IPS DF 6.9 (cell line): ENCODE measurements around the gene NALCN.
A peak's percentile ranks its signal among the peaks of the same experiment; 100 is the strongest.

Experiments
- DNase-seq: peaks from one replicate; pipeline ENCODE4 v3.0.0-alpha.2; 2013; ENCODE audit warnings: low read depth, low spot score
- H3K27ac ChIP-seq: one replicate; pipeline ENCODE4 v1.5.1; 2013; ENCODE audit warnings: low read length, control low read depth
- H3K27me3 ChIP-seq: 2 replicates; pipeline ENCODE4 v1.6.1; 2013; ENCODE audit warnings: mild to moderate bottlenecking, low read length; ENCODE audit not compliant: control insufficient read depth, insufficient read depth
- H3K36me3 ChIP-seq: 2 replicates; pipeline ENCODE4 v1.6.1; 2013; ENCODE audit warnings: low read length; ENCODE audit not compliant: control insufficient read depth, insufficient read depth
- H3K4me1 ChIP-seq: 2 replicates; pipeline ENCODE4 v1.6.1; 2013; ENCODE audit warnings: low read length; ENCODE audit not compliant: control insufficient read depth, insufficient read depth
- H3K4me3 ChIP-seq: 2 replicates; pipeline ENCODE4 v1.5.1; 2013; ENCODE audit warnings: mild to moderate bottlenecking, low read length
- H3K9me3 ChIP-seq: 2 replicates; pipeline ENCODE4 v1.6.1; 2013; ENCODE audit warnings: low read length, inconsistent platforms; ENCODE audit not compliant: control insufficient read depth, insufficient read depth
- WGBS: extraction: QIAGEN DNeasy Blood & Tissue Kit; methylation state at CpG from one replicate; pipeline ENCODE4 v1.1.7; 2013; ENCODE audit warnings: mixed read lengths, missing lambda C conversion rate; ENCODE audit not compliant: insufficient read length, insufficient coverage; 5-methylcytosine and 5-hydroxymethylcytosine counted together

The NALCN gene

GRCh38 chr13:101217086-101217485 is 199.2 kb downstream of the NALCN start:
- H3K27me3 ChIP-seq: no peaks in the 10 kb centered on the region
- DNase-seq: no peak

DNA sequence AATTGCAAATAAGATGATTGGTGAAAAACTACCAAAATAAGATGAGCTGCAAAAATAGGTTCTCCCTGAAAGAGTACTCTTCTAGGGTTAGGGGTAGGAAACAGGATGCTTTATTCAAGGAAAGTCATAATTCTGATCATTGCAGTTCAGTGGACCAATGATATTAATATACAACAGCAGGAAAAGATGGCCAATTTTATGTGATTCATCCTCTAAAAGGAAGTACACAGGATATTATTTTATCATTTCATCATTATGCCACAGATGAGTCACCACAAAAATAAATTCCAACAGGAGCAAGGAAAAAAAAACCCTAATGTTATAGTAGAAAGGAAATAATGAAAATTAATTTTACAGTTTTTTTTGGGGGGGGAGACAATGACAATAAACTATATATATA is 205.0 kb downstream of the NALCN start:
- no peak overlapping the region for H3K27ac ChIP-seq
- no peak for DNase-seq
- no peaks in the 10 kb centered on the region for H3K9me3 ChIP-seq
- H3K27me3 ChIP-seq: no peaks in the 10 kb centered on the region
- no peak overlapping the region for H3K4me3 ChIP-seq
- no peaks in the 10 kb centered on the region for H3K36me3 ChIP-seq
- H3K4me1 ChIP-seq: no peaks in the 10 kb centered on the region

More at GRCh38 chr13:101217086-101217485, 199.2 kb downstream of the NALCN start:
- Histone ChIP-seq H3K4me1 (no peaks in the 10 kb centered on the region), H3K27ac (no peak overlapping the region), H3K4me3 (no peak overlapping the region), H3K9me3 (no peaks in the 10 kb centered on the region), H3K36me3 (no peaks in the 10 kb centered on the region)

DNA sequence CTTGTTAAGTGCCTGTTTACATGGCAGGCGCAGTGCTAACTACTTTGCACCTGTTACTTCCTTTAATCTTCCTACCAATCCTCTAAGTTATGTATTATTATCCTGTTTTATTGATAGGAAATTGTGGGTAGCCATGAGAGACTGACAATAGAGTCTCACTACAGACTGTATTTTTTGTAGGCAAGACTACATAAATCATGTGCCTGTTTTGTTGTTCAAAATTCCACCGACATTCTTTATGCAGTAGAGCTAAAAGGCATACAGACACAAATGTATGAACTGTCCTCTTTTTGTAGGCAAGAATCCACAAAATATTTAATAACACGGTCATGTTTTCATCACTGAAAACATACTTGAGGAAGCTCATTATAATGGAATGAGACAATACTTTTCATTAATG is 205.5 kb downstream of the NALCN start:
- Histone ChIP-seq H3K27me3 (no peaks in the 10 kb centered on the region), H3K9me3 (no peaks in the 10 kb centered on the region), H3K4me1 (no peaks in the 10 kb centered on the region), H3K4me3 (no peak overlapping the region), H3K27ac (no peak overlapping the region), H3K36me3 (no peaks in the 10 kb centered on the region)
- WGBS: no CpG with 5 or more reads among the region's 3 CpGs
- no peak for DNase-seq

- DNase-seq: no peak
- no peak overlapping the region for H3K4me3 ChIP-seq
- H3K9me3 ChIP-seq: no peaks in the 10 kb centered on the region
- no peak overlapping the region for H3K27ac ChIP-seq
- no CpG with 5 or more reads among the region's 4 CpGs for WGBS
- H3K4me1 ChIP-seq: no peaks in the 10 kb centered on the region
- H3K36me3 ChIP-seq: no peaks in the 10 kb centered on the region
- no peaks in the 10 kb centered on the region for H3K27me3 ChIP-seq
Observed at GRCh38 chr13:101209206-101209893, 207.0 kb downstream of the NALCN start.

GRCh38 chr13:101205408-101205807 is 210.9 kb downstream of the NALCN start:
- Histone ChIP-seq H3K36me3 (no peaks in the 10 kb centered on the region), H3K4me3 (no peak overlapping the region), H3K27me3 (no peaks in the 10 kb centered on the region), H3K27ac (no peak overlapping the region), H3K9me3 (no peaks in the 10 kb centered on the region), H3K4me1 (no peaks in the 10 kb centered on the region)
- WGBS: no CpG with 5 or more reads among the region's 2 CpGs
- DNase-seq: no peak

GRCh38 chr13:101204270-101205020 is 211.9 kb downstream of the NALCN start:
- H3K27ac ChIP-seq: no peak overlapping the region
- H3K27me3 ChIP-seq: no peaks in the 10 kb centered on the region
- no peaks in the 10 kb centered on the region for H3K4me1 ChIP-seq
- DNase-seq: no peak
- H3K36me3 ChIP-seq: no peaks in the 10 kb centered on the region
- no peak overlapping the region for H3K4me3 ChIP-seq
- WGBS: no CpG with 5 or more reads among the region's 1 CpG
- no peaks in the 10 kb centered on the region for H3K9me3 ChIP-seq

DNA sequence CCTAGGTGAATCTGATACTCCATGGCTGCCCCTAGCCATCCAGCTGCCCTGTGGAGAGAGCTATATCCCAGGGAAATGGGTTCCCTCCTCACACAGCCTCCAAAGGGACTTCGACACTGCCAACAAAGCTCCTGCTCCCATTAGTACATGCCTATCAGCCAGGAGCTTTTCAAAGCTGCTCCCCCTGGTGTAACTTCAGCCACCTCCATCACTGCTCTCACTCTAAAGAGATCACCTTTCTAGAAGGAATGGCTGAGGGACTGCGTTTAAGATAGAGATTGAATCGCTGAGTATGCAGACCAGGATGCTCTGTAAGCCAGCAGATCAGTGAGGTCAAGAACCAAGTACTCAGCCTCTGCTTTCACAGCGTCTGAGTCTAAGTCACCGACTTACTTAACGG is 213.7 kb downstream of the NALCN start:
- no peaks in the 10 kb centered on the region for H3K27me3 ChIP-seq
- H3K4me3 ChIP-seq: no peak overlapping the region
- no peaks in the 10 kb centered on the region for H3K36me3 ChIP-seq
- peak; percentile 20 for DNase-seq
- H3K27ac ChIP-seq: no peak overlapping the region
- no CpG with 5 or more reads among the region's 6 CpGs for WGBS
- no peaks in the 10 kb centered on the region for H3K4me1 ChIP-seq
- H3K9me3 ChIP-seq: no peaks in the 10 kb centered on the region

GRCh38 chr13:101190976-101191375 is 225.3 kb downstream of the NALCN start:
- Histone ChIP-seq H3K4me3 (no peak overlapping the region), H3K36me3 (no peaks in the 10 kb centered on the region), H3K27ac (no peak overlapping the region), H3K4me1 (no peaks in the 10 kb centered on the region), H3K9me3 (no peaks in the 10 kb centered on the region), H3K27me3 (no peaks in the 10 kb centered on the region)
- no peak for DNase-seq
- WGBS: no CpG with 5 or more reads among the region's 3 CpGs

GRCh38 chr13:101190337-101190736 is 226.0 kb downstream of the NALCN start:
- Histone ChIP-seq H3K27ac (no peak overlapping the region), H3K36me3 (no peaks in the 10 kb centered on the region), H3K9me3 (no peaks in the 10 kb centered on the region), H3K4me1 (no peaks in the 10 kb centered on the region), H3K27me3 (no peaks in the 10 kb centered on the region), H3K4me3 (no peak overlapping the region)
- no peak for DNase-seq
- no CpG with 5 or more reads among the region's 3 CpGs for WGBS

DNA sequence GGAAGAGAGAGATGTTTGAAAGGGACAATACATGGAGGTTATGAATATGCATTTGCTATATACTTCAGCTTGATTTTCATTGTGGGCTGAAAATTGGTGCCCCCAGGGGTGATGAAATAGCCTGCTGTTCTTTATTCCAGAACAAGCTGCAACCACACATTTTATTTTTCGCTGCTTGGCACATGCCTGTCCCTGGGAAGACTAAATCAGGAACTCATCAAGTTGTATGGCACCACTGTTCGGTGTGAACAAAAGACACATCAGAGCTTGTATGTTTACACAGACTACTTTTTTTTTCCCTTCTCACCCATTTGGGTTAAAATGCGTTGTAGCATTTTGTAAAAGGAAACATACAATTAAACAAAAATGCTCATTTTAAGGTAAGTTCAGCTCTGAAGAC is 230.7 kb downstream of the NALCN start:
- Histone ChIP-seq H3K27me3 (no peaks in the 10 kb centered on the region), H3K4me3 (no peak overlapping the region), H3K9me3 (no peaks in the 10 kb centered on the region), H3K27ac (no peak overlapping the region), H3K4me1 (no peaks in the 10 kb centered on the region), H3K36me3 (no peaks in the 10 kb centered on the region)
- DNase-seq: no peak
- no CpG with 5 or more reads among the region's 3 CpGs for WGBS
